IMR-90 (cell line): Measurements from ENCODE around the gene ADAMTSL2.

Experiments
- BHLHE40 ChIP-seq: fragments of 150-350 bp; IDR thresholded peaks from 2 replicates; pipeline ENCODE4 v1.6.1; 2016; ENCODE audit warnings: mild to moderate bottlenecking, low read depth, low read length
- CEBPB ChIP-seq: IDR thresholded peaks from 2 replicates; pipeline ENCODE4 v1.6.1; 2012; ENCODE audit warnings: low read depth, low read length, improper control_type of control experiment
- CTCF ChIP-seq: conservative IDR thresholded peaks from 2 replicates; pipeline ENCODE4 v1.5.1; 2012; ENCODE audit warnings: mild to moderate bottlenecking, low read depth, low read length, improper control_type of control experiment
- ELK1 ChIP-seq: fragments of 150-350 bp; IDR thresholded peaks from 2 replicates; pipeline ENCODE4 v1.6.1; 2016; ENCODE audit warnings: low read depth, mild to moderate bottlenecking, low read length, moderate library complexity, borderline replicate concordance
- MXI1 ChIP-seq: IDR thresholded peaks from 2 replicates; pipeline ENCODE4 v1.6.1; 2012; ENCODE audit warnings: low read depth, mild to moderate bottlenecking, low read length, moderate library complexity, borderline replicate concordance
- NFE2L2 ChIP-seq: fragments of 150-350 bp; IDR thresholded peaks from 2 replicates; pipeline ENCODE4 v1.6.1; 2016; ENCODE audit warnings: low read depth, mild to moderate bottlenecking, low read length
- POLR2A ChIP-seq: IDR thresholded peaks from 2 replicates; pipeline ENCODE4 v1.6.1; 2012; ENCODE audit warnings: mild to moderate bottlenecking, low read depth, low read length
- RFX5 ChIP-seq: IDR thresholded peaks from 2 replicates; pipeline ENCODE4 v1.8.0; 2012; ENCODE audit warnings: low read depth, mild to moderate bottlenecking, low read length, moderate library complexity
- SMC3 ChIP-seq: fragments of 150-350 bp; IDR thresholded peaks from 2 replicates; pipeline ENCODE4 v1.6.1; 2016; ENCODE audit warnings: low read depth, mild to moderate bottlenecking, antibody characterized with exemption, low read length, moderate library complexity
- USF2 ChIP-seq: fragments of 150-350 bp; IDR thresholded peaks from 2 replicates; pipeline ENCODE4 v1.6.1; 2017; ENCODE audit warnings: mild to moderate bottlenecking, antibody characterized with exemption, low read length, low read depth

GRCh38 chr9:133531293-133531692 is 3.2 kb upstream of the ADAMTSL2 start:
- TF ChIP-seq CTCF (no peak), POLR2A (no peak), BHLHE40 (no peak), USF2 (no peak), CEBPB (no peak), RFX5 (no peak), MXI1 (no peak), ELK1 (no peak), NFE2L2 (no peak), SMC3 (no peak)
